ENCODE measurements around the gene MUC20.
"Not testable (repeated sequence)": the region's sequence is repeated elsewhere in the genome, so short reads cannot be mapped to it uniquely, and the experiment has no call there.

MUC20 gene

GRCh38 chr3:195729476-195730251 is 8.9 kb downstream of the MUC20 start:
- H3K4me3 ChIP-seq (ENCODE audit: low read length), result no peak overlapping the region
- no peak for TF ChIP-seq ZNF274 (IDR thresholded peaks at IDR 0.05; ENCODE audit: low read depth, low read length)

GRCh38 chr3:195731356-195731905 is 10.7 kb downstream of the MUC20 start:
- TF ChIP-seq ZNF274 (IDR thresholded peaks at IDR 0.05; ENCODE audit: low read depth, low read length), result no peak
- H3K4me3 ChIP-seq (ENCODE audit: low read length), result no peak overlapping the region

GRCh38 chr3:195732940-195733339 is 12.2 kb downstream of the MUC20 start:
- no peak for TF ChIP-seq ZNF274 (IDR thresholded peaks at IDR 0.05; ENCODE audit: low read depth, low read length)
- H3K4me3 ChIP-seq (ENCODE audit: low read length), result no peak overlapping the region

- TF ChIP-seq ZNF274 (IDR thresholded peaks at IDR 0.05; ENCODE audit: low read depth, low read length), result no peak
- H3K4me3 ChIP-seq (ENCODE audit: low read length), result no peak overlapping the region
Observed at GRCh38 chr3:195735036-195735695, 14.4 kb downstream of the MUC20 start.

DNA sequence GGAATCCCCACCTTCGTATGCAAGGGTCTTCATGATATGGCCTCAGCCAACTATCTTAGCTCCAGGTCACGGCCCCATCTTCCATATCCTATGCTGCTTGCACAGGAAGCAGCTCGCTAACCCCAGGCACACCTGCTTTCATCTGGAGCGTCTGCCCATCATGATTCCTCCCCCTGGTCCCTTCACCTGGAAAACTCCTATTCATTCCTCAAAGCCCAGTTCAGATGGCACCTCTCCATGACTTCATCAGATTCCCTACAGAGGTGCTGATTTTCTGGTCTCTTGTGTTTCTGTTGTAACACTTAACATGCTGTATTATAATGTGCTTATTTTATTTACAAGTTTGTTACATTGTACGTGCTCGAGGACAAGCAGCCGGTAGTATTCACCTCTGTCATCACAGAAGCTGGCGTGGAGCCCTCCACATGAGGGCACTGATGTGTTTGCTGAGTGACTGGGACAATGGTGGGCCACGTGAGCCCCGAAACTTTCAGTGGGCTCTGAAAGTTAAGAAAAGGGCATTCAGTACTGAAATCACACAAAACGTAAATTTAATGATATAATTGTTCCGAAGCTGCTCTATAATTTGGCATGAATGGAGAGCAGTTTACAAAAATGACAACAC is 16.2 kb downstream of the MUC20 start:
- no peak overlapping the region for H3K4me3 ChIP-seq (ENCODE audit: low read length)
- no peak for TF ChIP-seq ZNF274 (IDR thresholded peaks at IDR 0.05; ENCODE audit: low read depth, low read length)

DNA sequence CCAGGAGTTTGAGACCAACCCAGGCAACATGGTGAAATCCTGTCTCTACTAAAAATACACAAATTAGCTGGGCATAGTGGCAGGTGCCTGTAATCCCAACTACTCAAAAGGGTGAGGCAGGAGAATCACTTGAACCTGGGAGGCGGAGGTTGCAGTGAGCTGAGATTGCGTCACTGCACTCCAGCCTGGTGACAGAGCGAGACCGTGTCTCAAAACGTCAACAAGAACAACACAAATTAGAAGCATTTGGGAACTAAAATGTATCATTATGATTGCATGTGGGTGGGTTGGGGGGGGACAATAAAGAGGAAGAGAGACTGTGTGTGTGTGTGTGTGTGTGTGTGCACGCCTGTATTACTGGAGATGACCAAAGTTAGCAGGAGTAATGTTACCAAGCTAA is 17.0 kb downstream of the MUC20 start:
- not testable (repeated sequence) for H3K4me3 ChIP-seq (ENCODE audit: low read length)

GRCh38 chr3:195738274-195739044 is 17.7 kb downstream of the MUC20 start:
- no peak for TF ChIP-seq ZNF274 (IDR thresholded peaks at IDR 0.05; ENCODE audit: low read depth, low read length)
- no peak overlapping the region for H3K4me3 ChIP-seq (ENCODE audit: low read length)

- H3K4me3 ChIP-seq (ENCODE audit: low read length), result no peak overlapping the region
- TF ChIP-seq ZNF274 (IDR thresholded peaks at IDR 0.05; ENCODE audit: low read depth, low read length), result no peak
Observed at GRCh38 chr3:195739561-195740111, 18.9 kb downstream of the MUC20 start.

- TF ChIP-seq ZNF274 (IDR thresholded peaks at IDR 0.05; ENCODE audit: low read depth, low read length), result no peak
- no peak overlapping the region for H3K4me3 ChIP-seq (ENCODE audit: low read length)
Observed at GRCh38 chr3:195744437-195744836, 23.7 kb downstream of the MUC20 start.

- H3K4me3 ChIP-seq (ENCODE audit: low read length), result no peak overlapping the region
- TF ChIP-seq ZNF274 (IDR thresholded peaks at IDR 0.05; ENCODE audit: low read depth, low read length), result no peak
Observed at GRCh38 chr3:195746346-195746745, 25.6 kb downstream of the MUC20 start.

DNA sequence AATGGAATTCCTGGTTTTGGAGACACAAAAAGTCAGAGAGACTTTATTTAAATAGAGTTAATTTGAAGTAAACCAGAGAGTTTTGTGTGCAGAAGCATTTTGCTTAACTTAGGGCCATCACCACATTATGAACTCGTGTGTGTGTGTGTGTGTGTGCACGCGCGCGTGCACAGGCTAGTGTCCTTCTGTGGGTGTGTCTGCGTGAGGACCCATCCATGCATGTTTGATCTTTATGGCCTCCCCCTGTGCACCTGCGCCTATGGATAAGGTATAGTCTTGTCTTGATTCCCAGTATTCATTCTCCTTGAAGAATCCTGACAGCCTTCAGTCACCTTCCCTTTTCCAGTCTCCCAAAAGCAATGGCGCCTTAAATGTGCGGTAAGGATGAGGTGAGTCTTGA is 26.0 kb downstream of the MUC20 start:
- no peak overlapping the region for H3K4me3 ChIP-seq (ENCODE audit: low read length)
- TF ChIP-seq ZNF274 (IDR thresholded peaks at IDR 0.05; ENCODE audit: low read depth, low read length), result no peak

- no peak for TF ChIP-seq ZNF274 (IDR thresholded peaks at IDR 0.05; ENCODE audit: low read depth, low read length)
- H3K4me3 ChIP-seq (ENCODE audit: low read length), result no peak overlapping the region
Observed at GRCh38 chr3:195748661-195749060, 27.9 kb downstream of the MUC20 start.

DNA sequence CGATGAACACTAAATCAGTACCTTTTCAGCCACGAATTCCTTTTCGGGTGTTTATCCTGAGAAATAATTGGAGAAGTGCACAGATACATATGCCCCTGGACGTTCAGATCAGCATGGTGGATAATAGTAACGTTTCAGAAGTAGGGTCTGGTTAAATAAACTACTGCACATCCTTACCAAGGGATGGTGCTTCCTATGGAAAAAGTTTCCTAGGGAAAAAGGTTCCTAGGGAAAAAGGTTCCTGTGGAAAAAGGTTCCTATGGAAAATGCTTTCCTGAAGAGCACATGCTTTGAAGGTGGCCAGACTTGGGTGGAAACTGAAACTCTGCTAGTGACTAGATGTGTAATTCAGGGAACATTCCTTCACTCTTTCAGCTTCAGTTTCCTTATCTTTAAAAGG is 28.3 kb downstream of the MUC20 start:
- H3K4me3 ChIP-seq (ENCODE audit: low read length), result not testable (repeated sequence)
